Measurements from ENCODE around the gene SAMSN1.
"Not testable (repeated sequence)": the region's sequence is repeated elsewhere in the genome, so short reads cannot be mapped to it uniquely, and the experiment has no call there.

SAMSN1 gene

DNA sequence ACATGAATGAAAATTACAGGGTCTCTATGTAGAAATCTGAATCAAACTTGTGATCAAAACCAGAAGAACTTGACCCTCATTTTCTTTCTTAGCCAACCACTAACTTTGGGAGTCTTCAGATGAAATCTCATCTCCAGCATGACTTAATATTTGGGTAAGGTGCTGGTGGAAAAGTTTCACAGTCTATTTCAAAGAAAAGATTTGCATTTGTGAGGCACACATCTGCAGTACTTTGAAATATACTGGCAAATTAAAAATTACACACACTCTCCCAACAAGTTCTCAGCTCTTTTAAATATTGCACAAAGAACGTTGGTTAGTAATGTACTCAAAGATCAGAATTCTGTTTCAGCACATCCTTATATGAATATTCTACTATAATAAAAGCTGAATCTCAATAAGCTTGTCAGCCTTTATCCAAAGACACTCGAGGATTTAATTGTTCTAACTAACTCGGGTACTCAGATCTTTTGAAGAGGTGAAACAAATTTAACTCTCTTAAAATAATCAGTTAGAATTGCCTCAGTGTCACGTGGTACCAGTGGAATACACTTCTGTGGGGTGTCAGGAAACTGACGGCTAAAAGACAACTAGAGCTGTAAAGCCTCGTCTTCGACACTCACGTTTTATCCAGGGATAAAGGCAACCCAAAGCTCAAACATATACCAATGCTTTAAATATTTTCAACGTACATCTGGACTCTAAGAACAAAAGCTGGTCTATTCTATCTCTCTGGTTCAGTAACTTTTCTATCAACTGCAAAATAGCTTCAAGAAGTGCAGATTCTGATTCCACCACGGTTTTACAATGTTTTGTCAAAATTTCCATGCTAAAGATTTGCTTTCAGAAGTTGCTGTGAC lies 19.0 kb downstream of the SAMSN1 start:
- H3K36me3 Mint-ChIP-seq (ENCODE audit: low read depth): peaks cover 25% of the 10 kb centered on the region
- H3K27ac Mint-ChIP-seq: peak overlapping the region; percentile 96
- H3K9me3 Mint-ChIP-seq: peaks cover 4% of the 10 kb centered on the region

GRCh38 chr21:14526199-14526598 lies 19.9 kb downstream of the SAMSN1 start:
- peak overlapping the region; percentile 96 for H3K27ac Mint-ChIP-seq
- no peaks in the 10 kb centered on the region for H3K27me3 Mint-ChIP-seq
- peaks cover 4% of the 10 kb centered on the region for H3K9me3 Mint-ChIP-seq
- peak overlapping the region; percentile 76 for H3K4me3 Mint-ChIP-seq
- H3K36me3 Mint-ChIP-seq (ENCODE audit: low read depth): peaks cover 31% of the 10 kb centered on the region
- H3K4me1 Mint-ChIP-seq (ENCODE audit: low read depth): peaks cover 92% of the 10 kb centered on the region

More for the DNA sequence above, 19.0 kb downstream of the SAMSN1 start:
- Mint-ChIP-seq H3K27me3 (no peaks in the 10 kb centered on the region), H3K4me1 (ENCODE audit: low read depth) (peaks cover 93% of the 10 kb centered on the region), H3K4me3 (peak overlapping the region; percentile 76)

DNA sequence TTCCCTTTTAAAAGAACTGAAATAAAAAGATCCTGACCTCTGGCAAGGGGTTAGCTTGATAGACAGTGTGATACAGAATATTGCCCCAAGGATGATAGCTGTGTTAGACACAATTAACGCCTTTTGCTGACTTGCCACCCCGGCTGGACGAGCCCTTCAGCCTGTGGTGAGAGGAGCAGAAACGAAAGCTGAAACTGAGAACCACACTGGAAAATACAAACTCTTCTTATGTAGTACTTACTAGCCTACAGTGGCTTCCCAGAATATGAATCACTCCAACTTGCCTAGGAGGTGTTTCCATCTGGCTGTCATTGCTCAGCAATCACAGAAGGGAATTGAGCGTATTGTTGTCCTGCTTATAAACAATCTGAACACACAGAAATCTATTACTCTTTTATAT lies 22.9 kb downstream of the SAMSN1 start:
- H3K36me3 Mint-ChIP-seq (ENCODE audit: low read depth): peaks cover 34% of the 10 kb centered on the region
- H3K4me1 Mint-ChIP-seq (ENCODE audit: low read depth): peaks cover 73% of the 10 kb centered on the region
- no peaks in the 10 kb centered on the region for H3K9me3 Mint-ChIP-seq
- H3K4me3 Mint-ChIP-seq: peak overlapping the region; percentile 78
- H3K27me3 Mint-ChIP-seq: no peaks in the 10 kb centered on the region
- peak overlapping the region; percentile 93 for H3K27ac Mint-ChIP-seq

- Mint-ChIP-seq H3K9me3 (no peaks in the 10 kb centered on the region), H3K27me3 (no peaks in the 10 kb centered on the region), H3K4me3 (peak overlapping the region; percentile 78), H3K4me1 (ENCODE audit: low read depth) (peaks cover 74% of the 10 kb centered on the region), H3K27ac (peak overlapping the region; percentile 93), H3K36me3 (ENCODE audit: low read depth) (peaks cover 39% of the 10 kb centered on the region)
Observed at GRCh38 chr21:14522736-14523135, 23.4 kb downstream of the SAMSN1 start.

- no peak overlapping the region for H3K27ac Mint-ChIP-seq
- no peaks in the 10 kb centered on the region for H3K27me3 Mint-ChIP-seq
- peaks cover 58% of the 10 kb centered on the region for H3K4me1 Mint-ChIP-seq (ENCODE audit: low read depth)
- H3K36me3 Mint-ChIP-seq (ENCODE audit: low read depth): peaks cover 61% of the 10 kb centered on the region
- H3K9me3 Mint-ChIP-seq: no peaks in the 10 kb centered on the region
- H3K4me3 Mint-ChIP-seq: peak overlapping the region; percentile 35
Observed at GRCh38 chr21:14520535-14520934, 25.6 kb downstream of the SAMSN1 start.

GRCh38 chr21:14519000-14519399 lies 27.1 kb downstream of the SAMSN1 start:
- Mint-ChIP-seq H3K4me1 (ENCODE audit: low read depth) (peaks cover 49% of the 10 kb centered on the region), H3K27ac (no peak overlapping the region), H3K36me3 (ENCODE audit: low read depth) (peaks cover 70% of the 10 kb centered on the region), H3K4me3 (no peak overlapping the region), H3K9me3 (no peaks in the 10 kb centered on the region), H3K27me3 (no peaks in the 10 kb centered on the region)

DNA sequence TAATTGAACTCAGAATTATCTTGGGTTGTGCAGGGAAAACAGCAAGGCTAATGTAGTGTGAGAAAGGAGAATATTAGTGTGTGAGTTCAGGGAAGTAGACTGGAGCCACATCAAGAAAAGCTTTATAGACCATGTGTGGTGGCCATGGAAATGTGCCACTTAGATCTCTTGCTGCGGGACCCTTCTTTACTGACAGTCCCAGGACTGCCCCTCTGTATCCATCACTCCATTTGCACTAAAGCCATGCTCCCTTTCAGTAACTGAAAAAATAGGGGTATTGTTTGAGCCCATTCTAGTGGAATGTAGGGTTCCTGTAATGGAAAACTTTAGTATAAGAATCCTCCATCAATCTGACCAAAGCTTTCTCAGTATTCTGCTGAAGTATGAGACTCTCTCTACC lies 32.3 kb downstream of the SAMSN1 start:
- no peaks in the 10 kb centered on the region for H3K27me3 Mint-ChIP-seq
- peaks cover 7% of the 10 kb centered on the region for H3K9me3 Mint-ChIP-seq
- peak overlapping the region; percentile 42 for H3K27ac Mint-ChIP-seq
- H3K4me1 Mint-ChIP-seq (ENCODE audit: low read depth): peaks cover 23% of the 10 kb centered on the region
- H3K36me3 Mint-ChIP-seq (ENCODE audit: low read depth): peaks cover 89% of the 10 kb centered on the region
- H3K4me3 Mint-ChIP-seq: no peak overlapping the region

DNA sequence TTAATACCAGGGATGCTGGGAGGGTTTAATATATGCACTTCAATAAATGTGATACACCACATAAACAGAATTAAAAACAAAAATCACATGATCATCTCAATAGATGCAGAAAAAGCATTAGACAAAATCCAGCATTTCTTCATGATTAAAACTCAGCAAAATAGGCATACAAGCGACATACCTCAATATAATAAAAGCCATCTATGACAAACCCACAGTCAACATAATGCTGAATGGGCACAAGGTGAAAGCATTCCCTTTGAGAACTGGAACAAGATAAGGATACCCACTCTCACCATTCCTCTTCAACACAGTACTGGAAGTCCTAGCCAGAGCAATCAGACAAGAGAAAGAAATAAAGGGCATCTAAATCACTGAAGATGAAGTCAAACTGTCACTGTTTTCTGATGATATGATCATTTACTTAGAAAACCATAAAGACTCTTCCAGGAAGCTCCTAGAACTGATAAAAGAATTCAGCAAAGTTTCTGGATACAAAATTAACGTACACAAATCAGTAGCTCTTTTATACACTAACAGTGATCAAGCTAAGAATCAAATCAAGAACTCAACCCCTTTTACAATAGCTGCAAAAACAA lies 39.2 kb downstream of the SAMSN1 start:
- Mint-ChIP-seq H3K27ac (peak overlapping the region; percentile 46), H3K4me1 (ENCODE audit: low read depth) (peaks cover 44% of the 10 kb centered on the region), H3K36me3 (ENCODE audit: low read depth) (peaks cover 96% of the 10 kb centered on the region)
- H3K4me3 Mint-ChIP-seq, H3K9me3 Mint-ChIP-seq, H3K27me3 Mint-ChIP-seq: not testable (repeated sequence)

- no peaks in the 10 kb centered on the region for H3K27me3 Mint-ChIP-seq
- H3K4me1 Mint-ChIP-seq (ENCODE audit: low read depth): peaks cover 24% of the 10 kb centered on the region
- H3K27ac Mint-ChIP-seq: no peak overlapping the region
- no peaks in the 10 kb centered on the region for H3K9me3 Mint-ChIP-seq
- no peak overlapping the region for H3K4me3 Mint-ChIP-seq
- peaks cover 94% of the 10 kb centered on the region for H3K36me3 Mint-ChIP-seq (ENCODE audit: low read depth)
Observed at GRCh38 chr21:14500873-14501272, 45.2 kb downstream of the SAMSN1 start.

DNA sequence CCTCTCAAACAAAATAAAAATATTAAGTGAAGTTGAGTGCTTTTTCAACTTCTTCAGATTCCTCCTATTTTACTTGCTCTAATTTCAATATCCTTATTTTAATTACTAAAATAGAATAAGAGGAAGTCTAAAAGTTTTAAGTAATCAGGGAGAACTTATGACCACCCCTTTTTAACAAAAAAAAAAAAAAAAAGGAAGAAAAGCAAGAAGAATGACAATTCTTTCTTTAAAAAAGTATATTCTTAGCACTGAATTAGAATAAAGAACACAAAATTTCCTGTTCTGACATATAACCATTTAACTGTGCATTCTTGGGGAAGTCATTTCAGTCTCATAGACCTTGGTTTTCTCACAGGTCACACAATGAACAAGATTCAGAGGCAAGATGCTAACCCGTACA lies 46.8 kb downstream of the SAMSN1 start:
- no peak overlapping the region for H3K4me3 Mint-ChIP-seq
- peaks cover 12% of the 10 kb centered on the region for H3K4me1 Mint-ChIP-seq (ENCODE audit: low read depth)
- H3K9me3 Mint-ChIP-seq: no peaks in the 10 kb centered on the region
- H3K27ac Mint-ChIP-seq: no peak overlapping the region
- peaks cover 95% of the 10 kb centered on the region for H3K36me3 Mint-ChIP-seq (ENCODE audit: low read depth)
- no peaks in the 10 kb centered on the region for H3K27me3 Mint-ChIP-seq

GRCh38 chr21:14497825-14498224 lies 48.3 kb downstream of the SAMSN1 start:
- H3K4me3 Mint-ChIP-seq: no peak overlapping the region
- H3K36me3 Mint-ChIP-seq (ENCODE audit: low read depth): peaks cover 90% of the 10 kb centered on the region

GRCh38 chr21:14495075-14495474 lies 51.0 kb downstream of the SAMSN1 start:
- no peak overlapping the region for H3K27ac Mint-ChIP-seq
- peaks cover 85% of the 10 kb centered on the region for H3K36me3 Mint-ChIP-seq (ENCODE audit: low read depth)
- H3K9me3 Mint-ChIP-seq: no peaks in the 10 kb centered on the region
- no peak overlapping the region for H3K4me3 Mint-ChIP-seq
- H3K27me3 Mint-ChIP-seq: no peaks in the 10 kb centered on the region
- peaks cover 16% of the 10 kb centered on the region for H3K4me1 Mint-ChIP-seq (ENCODE audit: low read depth)

More at GRCh38 chr21:14497825-14498224, 48.3 kb downstream of the SAMSN1 start:
- H3K27ac Mint-ChIP-seq: no peak overlapping the region
- H3K9me3 Mint-ChIP-seq: no peaks in the 10 kb centered on the region
- peaks cover 4% of the 10 kb centered on the region for H3K4me1 Mint-ChIP-seq (ENCODE audit: low read depth)
- no peaks in the 10 kb centered on the region for H3K27me3 Mint-ChIP-seq

- Mint-ChIP-seq H3K36me3 (ENCODE audit: low read depth) (peaks cover 77% of the 10 kb centered on the region), H3K4me1 (ENCODE audit: low read depth) (peaks cover 13% of the 10 kb centered on the region)
- H3K27ac Mint-ChIP-seq, H3K9me3 Mint-ChIP-seq, H3K27me3 Mint-ChIP-seq, H3K4me3 Mint-ChIP-seq: not testable (repeated sequence)
Observed at GRCh38 chr21:14494181-14494580, 51.9 kb downstream of the SAMSN1 start.

- Mint-ChIP-seq H3K4me1 (ENCODE audit: low read depth) (peaks cover 16% of the 10 kb centered on the region), H3K27me3 (no peaks in the 10 kb centered on the region), H3K27ac (no peak overlapping the region), H3K9me3 (no peaks in the 10 kb centered on the region), H3K36me3 (ENCODE audit: low read depth) (peaks cover 77% of the 10 kb centered on the region), H3K4me3 (no peak overlapping the region)
Observed at GRCh38 chr21:14493731-14494130, 52.4 kb downstream of the SAMSN1 start.

GRCh38 chr21:14492931-14493330 lies 53.2 kb downstream of the SAMSN1 start:
- Mint-ChIP-seq H3K4me1 (ENCODE audit: low read depth) (peaks cover 24% of the 10 kb centered on the region), H3K27ac (no peak overlapping the region)

More at GRCh38 chr21:14492931-14493330, 53.2 kb downstream of the SAMSN1 start:
- no peaks in the 10 kb centered on the region for H3K9me3 Mint-ChIP-seq
- H3K27me3 Mint-ChIP-seq: no peaks in the 10 kb centered on the region
- peaks cover 73% of the 10 kb centered on the region for H3K36me3 Mint-ChIP-seq (ENCODE audit: low read depth)
- no peak overlapping the region for H3K4me3 Mint-ChIP-seq

Data from stimulated activated naive CD8-positive, alpha-beta T cell treated with anti-CD3 and anti-CD28 coated beads, Interleukin-15, Interleukin-2, amounts not matched to agents 100 ng/mL and 50 ng/mL, for 24 hours (primary cell).